SU-DHL-6 (cell line): ENCODE measurements around the gene TRIM40.

ENCODE experiments used
- CTCF ChIP-seq: fragments of 200-600 bp; sonication (generic); IDR thresholded peaks from one replicate; pipeline ENCODE4 v1.5.1; 2017; ENCODE audit warnings: antibody characterized with exemption, mild to moderate bottlenecking, low read length, moderate library complexity; ENCODE audit not compliant: insufficient read depth, poor library complexity, severe bottlenecking
- EZH2phosphoT487 ChIP-seq: fragments of 200-600 bp; sonication (generic), shearing (Covaris generic); conservative IDR thresholded peaks from 2 replicates; pipeline ENCODE4 v1.6.1; 2018; ENCODE audit warnings: mild to moderate bottlenecking, antibody characterized with exemption, low read length, moderate library complexity, mixed read lengths

DNA sequence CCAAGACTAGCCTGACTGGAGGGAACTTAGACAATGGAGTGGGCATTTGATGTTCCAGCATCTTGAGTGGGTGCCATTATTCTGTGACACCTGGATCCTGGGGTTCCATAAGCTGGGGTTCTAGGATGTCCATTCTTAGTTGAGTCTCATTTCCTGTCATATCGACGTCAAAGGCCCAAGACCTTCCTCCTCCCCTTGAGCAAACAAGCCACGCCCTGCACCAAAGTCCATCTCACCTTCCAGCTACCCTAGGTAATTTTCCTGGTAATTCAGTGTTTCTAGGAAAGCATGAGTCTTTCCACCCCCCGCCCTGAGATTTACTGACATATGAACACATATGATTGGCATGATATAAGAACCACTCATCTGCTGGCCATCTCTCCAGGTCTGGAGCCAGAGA lies at the start of gene TRIM40:
- TF ChIP-seq CTCF (no peak), EZH2phosphoT487 (no peak)
